HG02571 (cell line): ENCODE measurements around the gene KIF2C.
"Not testable (repeated sequence)": the region's sequence is repeated elsewhere in the genome, so short reads cannot be mapped to it uniquely, and the experiment has no call there.

ENCODE experiments used
- ATAC-seq: cut with Tn5 transposase; IDR thresholded peaks from one replicate; pipeline ENCODE4 v1.9.1; 2021; ENCODE audit warnings: mild to moderate bottlenecking, moderate library complexity; ENCODE audit not compliant: unreplicated experiment

KIF2C gene

DNA sequence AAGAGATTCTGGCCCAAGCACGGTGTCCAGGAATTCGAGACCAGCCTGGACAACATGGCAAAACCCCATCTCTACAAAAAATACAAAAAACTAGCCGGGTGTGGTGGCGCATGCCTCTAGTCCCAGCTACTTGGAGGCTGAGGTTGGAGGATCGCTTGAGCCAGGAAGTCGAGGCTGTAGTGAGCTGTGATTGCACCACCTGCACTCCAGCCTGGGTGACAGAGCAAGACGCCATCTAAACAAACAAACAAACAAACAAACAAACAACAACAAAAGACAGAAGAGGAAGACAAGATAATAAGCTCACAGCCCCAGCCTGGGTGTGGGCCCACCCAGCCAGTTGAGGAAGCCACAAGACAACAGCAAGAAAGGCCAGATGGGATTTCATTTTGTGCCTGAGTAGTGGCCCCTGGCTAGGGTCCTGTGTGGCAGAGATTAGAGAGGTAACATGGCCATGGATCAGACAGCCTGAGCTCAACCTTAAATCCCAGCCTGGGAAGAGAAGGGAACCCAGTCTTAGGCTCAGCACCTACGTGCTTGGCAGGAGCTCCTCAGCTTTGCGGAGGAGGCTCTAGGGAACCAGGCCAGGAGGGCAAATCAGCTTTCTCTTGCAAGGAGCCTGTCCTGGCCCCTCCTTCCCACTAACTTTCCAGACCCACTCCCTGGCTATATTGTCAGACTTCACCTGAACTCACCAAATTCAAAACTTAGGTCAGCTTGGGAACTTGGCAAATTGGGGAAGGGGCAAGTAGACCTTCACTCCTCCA is 53.3 kb downstream of the KIF2C start:
- no peak for ATAC-seq

DNA sequence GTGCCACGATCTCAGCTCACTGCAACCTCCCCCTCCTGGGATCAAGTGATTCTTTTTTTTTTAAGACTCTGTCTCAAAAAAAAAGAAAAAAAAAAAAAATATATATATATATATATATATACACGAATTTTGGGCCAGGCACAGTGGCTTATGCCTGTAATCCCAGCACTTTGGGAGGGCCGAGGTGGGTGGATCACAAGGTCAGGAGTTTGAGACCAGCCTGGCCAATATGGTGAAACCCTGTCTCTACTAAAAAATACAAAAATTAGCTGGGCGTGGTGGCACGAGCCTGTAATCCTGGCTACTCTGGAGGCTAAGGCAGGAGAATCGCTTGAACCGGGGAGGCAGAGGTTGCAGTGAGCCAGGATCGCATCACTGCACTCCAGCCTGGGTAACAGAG is 58.2 kb downstream of the KIF2C start:
- ATAC-seq: not testable (repeated sequence)

DNA sequence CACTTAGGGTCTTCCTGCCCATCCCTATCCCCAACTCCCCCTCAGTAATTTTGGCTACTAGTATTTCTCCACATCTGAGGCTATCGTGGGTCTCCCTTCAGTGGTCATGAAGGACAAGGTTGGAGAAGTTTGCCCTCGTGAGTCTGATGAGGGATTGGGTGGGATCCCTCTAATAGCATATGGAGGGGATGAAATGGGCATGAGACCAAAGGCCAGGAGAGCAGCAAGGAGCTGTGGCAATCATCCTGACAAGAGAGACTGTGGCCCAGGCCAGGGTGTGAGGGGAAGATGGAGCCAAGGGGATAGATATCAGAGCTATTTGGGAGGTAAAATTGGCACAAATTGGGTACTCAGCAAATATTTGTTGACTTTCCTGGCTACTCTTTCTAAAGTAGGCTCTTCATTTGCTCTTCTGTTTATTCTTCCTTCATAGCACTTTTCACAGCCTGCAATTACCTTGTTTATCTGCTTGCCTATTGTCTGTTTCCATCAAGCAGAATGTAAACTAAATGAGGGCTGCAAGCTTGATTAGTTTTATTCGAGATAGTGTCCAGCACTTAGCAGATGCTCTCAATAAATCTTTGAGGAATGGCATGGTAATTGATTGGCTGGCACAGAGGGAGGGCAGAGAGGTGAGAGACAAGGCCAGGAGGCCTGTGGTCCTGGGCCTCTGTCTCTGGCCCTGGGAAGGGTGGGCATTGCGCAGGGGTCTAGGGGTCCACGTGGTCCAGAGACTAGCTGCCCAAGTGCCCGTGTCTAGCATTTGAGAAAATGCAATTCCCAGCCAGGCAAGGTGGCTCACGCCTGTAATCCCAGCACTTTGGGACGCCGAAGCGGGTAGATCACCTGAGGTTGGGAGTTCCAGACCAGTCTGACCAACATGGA is 59.1 kb downstream of the KIF2C start:
- ATAC-seq: no peak

DNA sequence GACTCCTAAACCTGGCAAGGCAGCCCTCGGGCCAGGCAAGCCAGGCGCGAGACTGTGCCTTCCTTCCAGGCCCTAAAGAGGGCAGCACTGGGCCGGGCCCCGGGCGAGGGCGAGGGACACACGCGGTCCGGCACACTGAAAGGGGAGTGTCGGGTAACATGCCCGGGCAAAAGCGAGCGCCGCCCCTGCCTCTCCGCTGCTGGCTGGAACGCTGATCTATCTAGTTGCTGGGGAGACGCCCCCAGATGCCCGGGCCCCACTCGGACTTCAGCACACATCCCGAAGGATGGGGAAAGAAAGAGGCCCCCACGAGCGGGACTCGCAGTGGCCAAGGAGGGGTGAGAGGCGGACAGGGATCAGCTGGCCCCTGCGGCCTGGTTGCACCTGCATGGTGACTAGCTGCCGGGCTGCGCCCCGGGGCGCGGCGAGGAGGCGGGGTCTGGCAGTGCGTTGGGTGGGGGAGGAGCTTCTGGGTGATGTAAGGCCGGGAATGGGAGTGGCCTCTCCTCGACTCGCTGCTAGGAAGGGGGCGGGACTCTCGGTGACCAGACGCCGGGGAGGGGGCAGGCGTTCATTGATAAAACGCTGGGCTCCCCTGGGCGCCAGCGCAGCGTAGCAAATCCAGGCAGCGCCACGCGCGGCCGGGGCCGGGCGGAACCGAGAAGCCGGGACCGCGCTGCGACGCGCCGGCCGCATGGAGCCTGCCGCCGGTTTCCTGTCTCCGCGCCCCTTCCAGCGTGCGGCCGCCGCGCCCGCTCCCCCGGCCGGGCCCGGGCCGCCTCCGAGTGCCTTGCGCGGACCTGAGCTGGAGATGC is 60.3 kb downstream of the KIF2C start, which contains the start of gene PLK3:
Gene PLK3, plus strand, starts transcription at position 608 of the 815 bp plus-strand sequence. Its CDS starts 87 bp downstream, at position 695.
- ATAC-seq: peak; percentile 79

DNA sequence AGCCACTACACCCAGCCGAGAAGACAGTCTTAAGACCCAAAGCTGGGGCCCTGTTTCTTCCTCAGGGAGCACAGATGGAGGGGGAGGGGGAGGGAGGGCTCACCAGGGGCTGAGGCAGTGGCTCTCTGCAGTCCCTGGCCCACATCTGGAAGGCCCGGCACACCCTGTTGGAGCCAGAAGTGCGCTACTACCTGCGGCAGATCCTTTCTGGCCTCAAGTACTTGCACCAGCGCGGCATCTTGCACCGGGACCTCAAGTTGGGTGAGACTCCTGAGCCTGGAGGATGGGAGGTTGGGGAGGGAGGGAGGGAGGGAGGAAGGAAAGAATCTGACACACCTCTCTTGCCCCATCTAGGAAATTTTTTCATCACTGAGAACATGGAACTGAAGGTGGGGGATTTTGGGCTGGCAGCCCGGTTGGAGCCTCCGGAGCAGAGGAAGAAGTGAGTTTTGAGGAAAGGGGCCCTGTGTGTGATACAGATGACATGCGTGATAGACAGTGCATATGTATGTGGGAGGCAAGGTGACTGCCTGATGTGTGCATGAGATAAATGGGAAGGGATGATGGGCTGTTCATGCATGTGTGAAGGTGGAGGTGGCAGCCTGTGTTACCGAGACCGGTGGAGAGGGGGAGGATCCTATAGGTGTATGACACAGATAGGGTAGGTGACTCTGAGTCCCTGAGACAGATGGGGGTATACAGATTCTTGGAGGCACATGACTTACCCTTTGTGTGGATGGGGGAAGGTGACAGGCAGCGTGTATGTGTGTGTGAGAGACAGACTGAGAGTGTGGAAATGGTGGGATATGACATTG is 62.1 kb downstream of the KIF2C start:
- no peak for ATAC-seq

DNA sequence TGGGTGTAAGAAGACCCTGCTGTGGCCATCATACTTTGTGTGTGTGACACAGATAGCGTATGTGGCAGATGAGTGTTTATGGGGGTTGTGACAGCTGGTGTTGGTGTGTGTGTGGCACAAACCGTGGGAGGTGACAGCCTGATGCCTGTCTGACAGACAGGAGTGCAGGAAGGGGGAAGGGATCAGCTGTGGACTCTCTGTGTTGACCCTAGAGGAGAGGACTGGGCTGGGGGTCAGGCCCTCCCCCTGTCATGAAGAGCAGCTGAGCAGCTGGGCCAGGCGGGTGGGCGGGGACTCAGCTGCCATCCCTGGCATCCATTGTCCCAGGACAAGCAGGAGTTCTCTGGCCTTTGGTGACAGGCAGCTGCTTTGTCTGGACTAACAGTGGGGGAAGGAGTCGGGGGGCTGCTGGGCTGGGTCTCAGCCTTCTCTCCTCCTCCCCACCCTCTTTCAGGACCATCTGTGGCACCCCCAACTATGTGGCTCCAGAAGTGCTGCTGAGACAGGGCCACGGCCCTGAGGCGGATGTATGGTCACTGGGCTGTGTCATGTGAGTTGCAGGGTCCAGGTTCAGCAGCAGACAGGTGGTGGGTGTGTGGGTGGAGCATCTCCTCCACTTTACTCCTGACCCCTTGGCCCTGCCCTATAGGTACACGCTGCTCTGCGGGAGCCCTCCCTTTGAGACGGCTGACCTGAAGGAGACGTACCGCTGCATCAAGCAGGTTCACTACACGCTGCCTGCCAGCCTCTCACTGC is 62.8 kb downstream of the KIF2C start:
- ATAC-seq: no peak

DNA sequence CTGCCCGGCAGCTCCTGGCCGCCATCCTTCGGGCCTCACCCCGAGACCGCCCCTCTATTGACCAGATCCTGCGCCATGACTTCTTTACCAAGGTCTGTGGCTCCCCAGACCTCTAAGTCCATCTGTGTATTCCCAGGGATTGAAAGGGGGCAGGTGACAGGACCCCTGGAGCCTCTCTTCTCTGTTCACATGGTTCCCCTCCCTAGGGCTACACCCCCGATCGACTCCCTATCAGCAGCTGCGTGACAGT is 63.4 kb downstream of the KIF2C start:
- no peak for ATAC-seq

DNA sequence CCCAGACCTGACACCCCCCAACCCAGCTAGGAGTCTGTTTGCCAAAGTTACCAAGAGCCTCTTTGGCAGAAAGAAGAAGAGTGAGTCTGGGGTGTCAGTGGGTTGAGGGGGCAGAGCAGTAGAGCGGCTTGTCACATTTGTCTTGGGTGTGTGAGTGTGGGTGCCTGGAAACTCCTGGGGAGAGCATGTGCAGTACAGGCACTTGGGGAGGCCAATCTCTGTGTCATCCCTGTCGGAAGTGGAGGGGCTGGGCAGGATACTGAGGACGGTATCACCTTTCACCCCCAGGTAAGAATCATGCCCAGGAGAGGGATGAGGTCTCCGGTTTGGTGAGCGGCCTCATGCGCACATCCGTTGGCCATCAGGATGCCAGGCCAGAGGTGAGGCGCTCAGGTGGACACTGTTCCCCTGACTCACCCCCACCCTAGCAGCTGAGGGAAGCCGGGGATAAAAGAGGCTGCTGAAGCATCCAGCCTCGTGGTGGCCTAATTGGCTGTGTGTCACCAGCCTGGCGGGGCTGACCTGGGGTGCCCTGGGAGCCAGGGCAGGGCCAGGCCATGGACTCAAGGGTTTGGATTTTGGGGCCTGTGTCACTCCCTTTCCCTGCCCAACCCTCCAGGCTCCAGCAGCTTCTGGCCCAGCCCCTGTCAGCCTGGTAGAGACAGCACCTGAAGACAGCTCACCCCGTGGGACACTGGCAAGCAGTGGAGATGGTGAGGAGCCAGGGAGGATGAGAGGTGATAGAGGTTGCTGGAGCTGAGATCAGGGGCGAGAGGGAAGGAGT is 63.9 kb downstream of the KIF2C start:
- ATAC-seq: no peak

DNA sequence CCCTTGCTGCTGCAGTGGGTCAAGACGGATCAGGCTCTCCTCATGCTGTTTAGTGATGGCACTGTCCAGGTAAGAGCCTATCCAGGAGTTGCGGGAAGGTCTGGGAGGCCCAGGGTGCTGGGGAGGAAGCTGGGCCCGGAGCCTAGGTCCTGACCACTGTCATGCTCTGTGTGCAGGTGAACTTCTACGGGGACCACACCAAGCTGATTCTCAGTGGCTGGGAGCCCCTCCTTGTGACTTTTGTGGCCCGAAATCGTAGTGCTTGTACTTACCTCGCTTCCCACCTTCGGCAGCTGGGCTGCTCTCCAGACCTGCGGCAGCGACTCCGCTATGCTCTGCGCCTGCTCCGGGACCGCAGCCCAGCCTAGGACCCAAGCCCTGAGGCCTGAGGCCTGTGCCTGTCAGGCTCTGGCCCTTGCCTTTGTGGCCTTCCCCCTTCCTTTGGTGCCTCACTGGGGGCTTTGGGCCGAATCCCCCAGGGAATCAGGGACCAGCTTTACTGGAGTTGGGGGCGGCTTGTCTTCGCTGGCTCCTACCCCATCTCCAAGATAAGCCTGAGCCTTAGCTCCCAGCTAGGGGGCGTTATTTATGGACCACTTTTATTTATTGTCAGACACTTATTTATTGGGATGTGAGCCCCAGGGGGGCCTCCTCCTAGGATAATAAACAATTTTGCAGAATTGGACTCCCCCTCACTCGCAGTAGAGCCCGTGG is 65.8 kb downstream of the KIF2C start:
- no peak for ATAC-seq

DNA sequence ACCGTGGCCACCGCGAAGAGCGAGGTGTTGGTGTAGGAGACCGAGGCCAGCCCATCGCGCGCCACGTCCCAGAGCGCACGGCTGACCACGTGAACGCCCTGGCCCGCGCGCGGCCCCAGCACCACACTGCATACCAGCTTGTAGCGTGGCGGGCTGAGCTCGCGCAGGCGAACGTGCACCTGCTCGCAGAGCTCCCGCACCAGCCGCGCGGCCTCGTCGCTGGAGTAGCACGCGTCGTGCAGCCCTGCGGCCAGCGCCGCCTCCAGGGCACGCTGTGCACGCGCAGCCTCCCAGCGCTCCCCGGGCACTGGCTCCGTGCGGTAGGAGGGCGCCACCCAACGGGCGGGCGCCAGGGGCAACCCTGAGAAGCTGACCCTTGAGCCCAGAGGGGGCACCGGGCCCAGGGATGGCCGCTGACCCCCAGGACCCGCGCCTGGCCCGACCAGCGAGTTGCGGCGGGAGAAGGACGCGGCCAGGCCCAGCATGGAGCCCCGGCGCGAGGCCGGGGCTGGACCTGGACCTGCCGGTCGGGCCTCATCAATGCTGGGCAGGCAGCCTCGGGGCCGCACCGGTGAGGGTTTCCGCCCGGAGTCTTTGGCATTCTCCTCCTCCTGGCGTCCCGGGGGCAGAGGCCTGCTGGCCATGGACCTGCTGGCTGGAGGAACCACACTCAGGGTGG is 66.5 kb downstream of the KIF2C start:
- no peak for ATAC-seq

DNA sequence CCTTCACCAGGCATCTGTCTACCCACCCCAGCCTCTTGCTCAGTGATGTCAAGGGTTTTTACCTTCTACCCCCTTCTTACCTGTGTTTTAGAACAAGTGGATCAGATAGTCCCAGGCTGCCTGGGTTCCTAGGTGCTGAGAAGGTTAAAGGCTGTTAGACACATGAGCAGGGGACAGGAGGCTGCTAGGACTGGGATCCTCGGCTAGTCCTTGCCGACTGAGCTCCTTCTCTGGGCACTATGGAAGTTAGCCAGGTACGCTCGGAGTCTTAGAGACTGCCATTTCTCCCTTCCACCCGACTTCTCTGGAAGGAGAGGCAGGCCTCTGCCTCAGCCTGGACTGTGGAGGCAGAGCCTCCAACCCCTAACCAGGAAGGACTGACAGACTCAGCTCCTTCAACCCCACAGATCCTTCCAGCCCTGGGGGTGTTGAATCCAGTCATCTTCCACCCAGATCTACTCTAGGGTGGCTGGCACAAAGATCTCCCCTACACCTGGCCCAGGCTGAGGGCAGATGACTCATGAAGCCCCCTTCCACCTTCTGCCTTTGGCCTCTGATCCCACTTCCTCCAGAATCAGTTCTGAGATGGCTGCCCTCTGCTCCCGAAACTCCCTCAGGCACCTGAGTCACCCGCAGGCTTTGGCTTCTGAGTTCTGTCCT is 67.2 kb downstream of the KIF2C start, which contains the start of gene DYNLT4:
Gene DYNLT4, minus strand, starts transcription at position 648 of the 660 bp plus-strand sequence. CDS start 683 bp downstream, outside the sequence.
- no peak for ATAC-seq

DNA sequence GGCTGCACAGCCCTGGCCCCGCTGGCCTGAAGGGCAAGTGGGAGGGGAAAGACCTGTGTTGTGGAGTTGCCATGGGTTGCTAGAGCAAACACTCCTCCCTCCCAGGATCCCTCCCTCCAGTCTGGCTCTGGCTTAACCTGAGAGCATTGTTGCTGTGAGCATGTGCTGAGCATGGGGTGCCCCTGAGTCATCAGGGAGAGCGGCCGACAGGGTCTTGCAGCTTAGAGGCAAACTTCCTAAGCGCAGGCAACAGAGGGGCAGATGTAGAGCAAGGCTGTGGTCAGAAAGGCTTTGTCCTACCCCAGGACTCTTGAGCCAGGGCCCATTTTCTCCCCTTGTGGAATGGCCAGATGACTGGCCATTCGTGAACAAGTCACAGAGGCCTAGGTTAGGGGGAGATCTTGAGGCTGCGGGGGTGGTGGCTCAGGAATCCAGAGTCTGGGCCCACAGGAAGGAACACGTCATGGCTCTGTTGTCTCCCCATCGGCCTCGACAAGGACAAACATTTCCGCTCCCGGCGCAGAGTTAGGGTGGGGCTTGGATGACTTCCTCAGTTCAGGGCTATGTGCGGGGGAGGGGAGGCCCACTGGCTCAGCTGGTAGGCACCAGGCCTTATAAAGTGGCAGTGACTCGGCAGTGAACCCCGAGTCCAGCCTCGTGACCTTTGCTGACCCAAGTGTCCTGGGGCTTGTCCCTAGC is 67.9 kb downstream of the KIF2C start:
- ATAC-seq: peak; percentile 24

DNA sequence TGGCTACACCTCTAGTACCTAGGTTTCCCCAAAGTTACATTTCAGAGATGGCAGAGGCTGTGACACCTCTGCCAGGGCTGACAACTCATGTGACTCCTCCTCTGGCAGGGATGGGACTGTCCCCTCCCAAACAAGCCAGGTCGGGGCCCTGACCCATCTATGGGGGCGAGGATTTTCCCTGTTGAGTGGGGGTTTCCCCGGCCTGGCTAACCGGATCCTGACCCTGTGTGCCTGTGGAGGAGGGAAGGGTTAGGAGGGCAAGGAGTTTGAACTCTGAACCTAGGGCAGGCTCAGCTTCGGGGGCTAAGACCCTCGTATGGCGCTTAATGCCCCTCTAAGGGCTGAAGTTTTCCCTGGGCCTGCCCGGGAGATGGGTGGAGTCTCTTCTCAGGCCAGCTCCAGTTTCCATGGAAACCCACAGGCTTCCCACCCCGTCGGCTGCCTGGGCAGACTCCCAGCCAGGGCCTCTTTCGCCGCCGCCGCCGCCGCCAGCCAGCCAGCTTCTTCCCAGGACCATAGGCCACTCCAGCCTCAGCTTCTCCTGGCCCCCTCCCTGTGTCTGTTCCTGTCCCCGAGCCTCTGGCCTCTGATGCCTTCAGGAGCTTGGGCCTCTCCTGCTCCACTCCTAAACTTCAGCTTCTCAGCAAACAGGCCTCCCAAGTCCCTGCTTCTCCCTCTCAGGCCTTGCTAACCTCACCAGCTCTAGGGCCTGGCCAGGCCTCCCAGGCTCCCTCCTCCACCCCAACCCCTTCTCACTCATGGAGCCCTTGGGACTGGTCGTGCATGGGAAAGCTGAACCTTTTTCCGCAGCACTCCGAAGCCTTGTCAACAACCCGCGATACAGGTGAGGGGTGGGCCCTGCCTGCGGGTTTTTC is 68.7 kb downstream of the KIF2C start, which contains the start of gene BTBD19:
Gene BTBD19, plus strand, starts transcription at position 461 of the 875 bp plus-strand sequence. Its CDS starts 298 bp downstream, at position 759.
- peak; percentile 33 for ATAC-seq

DNA sequence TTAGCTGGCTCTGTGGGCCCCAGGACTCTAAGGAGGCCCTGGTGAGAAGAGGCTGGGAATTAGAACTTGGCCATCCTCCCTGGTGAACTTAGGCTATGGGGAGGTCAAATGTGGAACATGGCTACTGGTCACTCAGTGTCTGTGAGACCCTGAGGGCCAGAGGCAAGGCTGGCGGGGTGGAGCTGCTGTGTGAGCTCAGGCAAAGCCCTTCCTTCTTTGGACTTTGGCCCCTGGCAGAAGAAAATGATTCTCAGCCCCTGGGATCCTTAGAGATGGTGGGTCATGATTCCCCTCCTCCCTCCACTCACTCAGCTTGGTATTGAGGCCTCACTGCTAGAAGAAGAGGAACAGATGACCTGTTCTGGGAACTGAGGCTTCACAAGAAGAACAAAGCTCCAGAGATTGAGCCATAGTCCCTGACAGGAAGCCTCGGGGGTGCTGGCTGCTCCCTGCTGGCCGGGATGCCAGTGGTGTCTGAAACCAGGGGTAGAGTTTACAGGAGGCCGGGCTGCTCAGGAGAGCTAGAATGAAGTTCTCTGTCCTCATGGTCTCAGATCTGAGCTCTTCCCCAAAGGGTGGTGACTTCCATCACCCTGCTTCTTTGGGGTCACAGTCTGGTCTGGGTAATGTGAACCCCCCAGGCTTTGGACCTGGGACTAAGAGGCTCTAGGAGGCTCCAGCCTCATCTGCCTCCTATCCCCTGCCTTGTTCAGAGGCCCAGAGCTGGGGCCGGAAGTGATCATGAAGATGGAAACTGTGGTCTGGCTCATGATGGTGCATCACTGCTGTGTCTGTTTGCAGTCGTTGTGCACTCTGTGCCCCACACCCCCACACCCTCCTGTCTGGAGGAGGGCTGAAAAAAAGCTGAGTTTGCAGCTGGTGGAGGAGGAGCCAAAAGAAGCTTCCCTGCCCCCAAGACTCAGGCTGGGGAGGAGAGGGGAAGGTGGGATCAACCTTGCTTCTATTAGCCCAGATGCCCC is 69.6 kb downstream of the KIF2C start:
- ATAC-seq: peak; percentile 39
